GM12872 (cell line): ENCODE measurements around the gene PDE4C.

Source experiments
- TF ChIP-seq, protein P1 (sequence below): IDR thresholded peaks from 3 replicates; pipeline ENCODE4 v1.5.1; 2011; ENCODE audit warnings: low read depth, mild to moderate bottlenecking, low read length, moderate library complexity; ENCODE audit not compliant: insufficient read depth

Gene PDE4C

DNA sequence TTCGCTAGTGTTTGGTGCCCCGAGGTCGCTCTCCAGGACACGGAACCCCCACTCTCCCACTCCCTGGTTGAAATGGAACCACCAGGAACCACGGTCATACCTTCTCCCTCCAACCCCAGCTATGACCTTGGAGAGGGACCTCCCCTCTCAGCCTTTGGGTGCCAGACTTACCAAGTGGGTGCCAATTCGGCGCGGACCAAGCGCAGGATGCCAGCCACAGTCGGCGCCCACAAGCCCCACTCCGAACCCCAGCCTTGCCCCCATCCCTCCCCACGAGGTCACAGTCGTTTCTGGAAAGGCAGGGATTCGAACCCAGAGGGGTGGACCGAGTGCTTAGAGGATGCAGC lies 910 bp downstream of the PDE4C start:
- TF ChIP-seq, protein P1, sequence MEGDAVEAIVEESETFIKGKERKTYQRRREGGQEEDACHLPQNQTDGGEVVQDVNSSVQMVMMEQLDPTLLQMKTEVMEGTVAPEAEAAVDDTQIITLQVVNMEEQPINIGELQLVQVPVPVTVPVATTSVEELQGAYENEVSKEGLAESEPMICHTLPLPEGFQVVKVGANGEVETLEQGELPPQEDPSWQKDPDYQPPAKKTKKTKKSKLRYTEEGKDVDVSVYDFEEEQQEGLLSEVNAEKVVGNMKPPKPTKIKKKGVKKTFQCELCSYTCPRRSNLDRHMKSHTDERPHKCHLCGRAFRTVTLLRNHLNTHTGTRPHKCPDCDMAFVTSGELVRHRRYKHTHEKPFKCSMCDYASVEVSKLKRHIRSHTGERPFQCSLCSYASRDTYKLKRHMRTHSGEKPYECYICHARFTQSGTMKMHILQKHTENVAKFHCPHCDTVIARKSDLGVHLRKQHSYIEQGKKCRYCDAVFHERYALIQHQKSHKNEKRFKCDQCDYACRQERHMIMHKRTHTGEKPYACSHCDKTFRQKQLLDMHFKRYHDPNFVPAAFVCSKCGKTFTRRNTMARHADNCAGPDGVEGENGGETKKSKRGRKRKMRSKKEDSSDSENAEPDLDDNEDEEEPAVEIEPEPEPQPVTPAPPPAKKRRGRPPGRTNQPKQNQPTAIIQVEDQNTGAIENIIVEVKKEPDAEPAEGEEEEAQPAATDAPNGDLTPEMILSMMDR = no peak

- TF ChIP-seq, protein P1 = no peak
Measured at GRCh38 chr19:18224525-18225354, 1.5 kb downstream of the PDE4C start.

DNA sequence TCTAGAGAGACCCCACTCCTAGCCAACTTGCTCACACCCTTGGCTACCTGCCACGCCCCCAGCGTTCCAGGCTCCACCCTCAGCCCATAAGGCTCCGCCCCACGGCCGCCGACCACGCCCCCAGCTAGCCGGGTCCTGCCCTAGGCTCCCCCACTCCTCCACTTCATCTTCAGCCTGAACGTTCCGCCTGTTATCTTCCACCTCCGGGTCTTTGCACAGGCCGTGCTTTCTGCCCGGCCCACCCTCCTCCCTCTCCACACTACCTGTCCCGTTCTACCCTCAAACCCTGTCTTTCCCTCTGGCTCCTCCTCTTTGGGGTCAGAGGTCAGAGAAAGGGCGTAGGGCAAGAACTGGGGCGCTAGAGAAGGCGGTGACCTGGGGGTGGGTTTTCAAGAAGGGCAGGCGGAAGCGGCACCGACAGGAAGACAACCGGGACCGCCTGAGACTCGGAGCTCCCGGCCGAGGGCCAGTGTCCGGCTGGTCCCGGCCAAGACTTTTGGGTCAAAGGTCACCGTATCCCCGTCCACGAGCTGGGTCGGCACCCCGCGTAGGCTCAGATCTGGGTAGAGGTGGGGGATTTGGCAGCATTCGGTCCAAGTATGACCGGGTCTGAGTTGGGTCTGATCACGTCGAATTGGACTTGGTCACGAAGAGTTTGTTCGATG lies 2.2 kb downstream of the PDE4C start:
- TF ChIP-seq, protein P1 = no peak

- TF ChIP-seq, protein P1 = no peak
Measured at GRCh38 chr19:18221815-18222725, 4.2 kb downstream of the PDE4C start.

DNA sequence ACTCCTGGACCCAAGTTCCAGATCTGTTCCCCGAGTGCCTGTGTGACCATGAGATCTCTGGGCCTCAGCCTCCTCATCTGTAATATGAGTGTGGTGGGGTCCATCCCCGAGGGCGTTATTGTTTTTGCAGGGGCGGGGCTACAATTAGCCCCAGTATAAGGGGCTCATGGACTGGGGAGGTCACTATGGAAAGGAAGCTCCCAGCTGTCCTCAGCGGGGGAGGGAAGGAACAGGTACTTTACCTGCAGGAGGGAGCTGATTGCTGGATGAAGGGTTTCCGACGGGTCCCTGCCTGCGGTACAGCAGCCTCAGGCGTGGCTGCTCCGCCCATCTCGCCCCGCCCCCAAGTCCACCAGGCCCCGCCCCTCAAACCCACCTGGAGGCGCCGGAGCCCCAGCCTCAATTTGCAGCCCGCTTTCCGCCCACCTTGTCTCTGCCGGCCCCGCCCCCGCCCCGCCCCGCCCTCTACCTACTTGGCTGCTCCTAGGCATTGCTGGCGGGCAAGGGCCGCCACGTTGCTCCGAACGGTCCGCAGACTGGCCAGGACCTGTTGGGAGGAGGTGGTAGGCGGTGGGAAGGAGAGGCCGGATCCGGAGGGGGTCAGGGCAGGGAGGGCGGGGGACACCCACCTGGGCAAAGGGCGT lies 5.5 kb downstream of the PDE4C start:
- TF ChIP-seq, protein P1 = no peak

DNA sequence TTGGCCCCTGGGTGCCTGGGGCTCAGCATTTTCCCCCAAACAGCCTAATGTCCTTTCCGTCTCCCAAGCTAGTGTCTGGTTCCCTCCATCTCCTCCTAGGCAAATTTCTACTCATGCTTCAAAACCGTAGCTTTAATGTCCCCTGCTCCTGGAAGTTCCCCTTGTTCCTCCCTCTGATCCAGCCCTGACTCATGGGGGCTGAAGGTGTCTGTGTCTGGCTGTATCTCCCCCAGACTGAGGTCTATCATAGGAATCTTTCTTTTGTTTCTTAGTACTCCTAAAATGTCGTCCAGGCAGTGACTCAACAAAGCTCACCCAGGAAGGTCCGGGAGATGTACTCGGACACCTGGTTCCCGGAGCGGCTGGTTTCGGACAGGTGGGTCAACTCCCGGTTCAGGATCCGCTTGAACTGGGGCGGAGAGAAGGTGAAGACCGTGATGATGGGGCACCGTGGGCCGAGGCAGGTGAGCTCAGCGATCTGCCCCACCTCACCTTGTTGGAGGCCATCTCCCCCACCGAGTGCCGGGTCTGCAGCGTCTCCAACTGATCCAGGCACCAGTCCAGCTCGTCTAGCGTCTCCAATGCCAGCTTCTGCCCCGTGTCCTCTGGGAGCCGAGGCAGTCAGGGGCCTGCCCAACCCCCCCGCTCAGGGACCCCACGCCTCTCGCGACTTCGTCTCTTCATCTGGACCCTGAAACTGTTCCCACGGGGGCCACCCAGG lies 6.2 kb downstream of the PDE4C start:
- TF ChIP-seq, protein P1 = no peak
